Right renal pelvis (tissue), 4 donors: Measurements from ENCODE around the gene RNF157. TPM values are rescaled to one million over a fixed set of nuclear protein-coding genes. Genes with fewer than 3 reads are reported as not detected.

Experiments
- DNase-seq, 4 donors: peaks; one replicate each; pipeline ENCODE4 v3.0.0-alpha.2; 2013; ENCODE audit warnings: low read depth in 4 of 4, low spot score in 3 of 4, missing footprints in 1 of 4
- polyA plus RNA-seq, 4 donors: library from polyadenylated mRNA; unstranded; fragments of 120-200 nt; gene quantifications; one replicate each; pipeline ENCODE4 v1.2.1, GENCODE V29; 2013; ENCODE audit not compliant: insufficient read length in 4 of 4

Gene RNF157
- polyA plus RNA-seq, 4 donors, result 25.0 to 27.1 (median 26.6) TPM

GRCh38 chr17:76131692-76132573 lies 108.4 kb downstream of the RNF157 start:
- no peak for DNase-seq

- no peak for DNase-seq
These were observed 109.1 kb downstream of the RNF157 start for GRCh38 chr17:76131051-76131691.

- DNase-seq, result no peak
These were observed 109.8 kb downstream of the RNF157 start for GRCh38 chr17:76130473-76130872.

GRCh38 chr17:76125922-76126321 lies 114.4 kb downstream of the RNF157 start:
- no peak for DNase-seq

- DNase-seq, result no peak
These were observed 115.0 kb downstream of the RNF157 start for GRCh38 chr17:76125391-76125675.

GRCh38 chr17:76124582-76125390 lies 115.5 kb downstream of the RNF157 start:
- DNase-seq, result no peak

GRCh38 chr17:76123749-76124581 lies 116.3 kb downstream of the RNF157 start:
- no peak for DNase-seq

GRCh38 chr17:76123191-76123499 lies 117.1 kb downstream of the RNF157 start:
- DNase-seq, result no peak

GRCh38 chr17:76122431-76123190 lies 117.7 kb downstream of the RNF157 start:
- no peak for DNase-seq

- DNase-seq, result no peak
These were observed 118.3 kb downstream of the RNF157 start for GRCh38 chr17:76121932-76122430.

- DNase-seq, result no peak
These were observed 119.7 kb downstream of the RNF157 start for GRCh38 chr17:76120658-76121008.

- DNase-seq, result no peak
These were observed 120.6 kb downstream of the RNF157 start for GRCh38 chr17:76119409-76120371.

- no peak for DNase-seq
These were observed 125.0 kb downstream of the RNF157 start for GRCh38 chr17:76115138-76115754.

- no peak for DNase-seq
These were observed 128.3 kb downstream of the RNF157 start for GRCh38 chr17:76111956-76112355.

GRCh38 chr17:76107509-76107908 lies 132.8 kb downstream of the RNF157 start:
- DNase-seq, result no peak

- no peak for DNase-seq
These were observed 133.6 kb downstream of the RNF157 start for GRCh38 chr17:76106703-76107102.

- no peak for DNase-seq
These were observed 135.4 kb downstream of the RNF157 start for GRCh38 chr17:76104896-76105231.

GRCh38 chr17:76104140-76104895 lies 136.0 kb downstream of the RNF157 start:
- DNase-seq, result no peak
